HG02870 (cell line): ENCODE results near the gene URI1.
"Not testable (repeated sequence)": the region's sequence is repeated elsewhere in the genome, so short reads cannot be mapped to it uniquely, and the experiment has no call there.

ENCODE experiments used
- ATAC-seq: cut with Tn5 transposase; IDR thresholded peaks from one replicate; pipeline ENCODE4 v1.9.1; 2021; ENCODE audit warnings: mild to moderate bottlenecking, moderate library complexity; ENCODE audit not compliant: unreplicated experiment

The URI1 gene

DNA sequence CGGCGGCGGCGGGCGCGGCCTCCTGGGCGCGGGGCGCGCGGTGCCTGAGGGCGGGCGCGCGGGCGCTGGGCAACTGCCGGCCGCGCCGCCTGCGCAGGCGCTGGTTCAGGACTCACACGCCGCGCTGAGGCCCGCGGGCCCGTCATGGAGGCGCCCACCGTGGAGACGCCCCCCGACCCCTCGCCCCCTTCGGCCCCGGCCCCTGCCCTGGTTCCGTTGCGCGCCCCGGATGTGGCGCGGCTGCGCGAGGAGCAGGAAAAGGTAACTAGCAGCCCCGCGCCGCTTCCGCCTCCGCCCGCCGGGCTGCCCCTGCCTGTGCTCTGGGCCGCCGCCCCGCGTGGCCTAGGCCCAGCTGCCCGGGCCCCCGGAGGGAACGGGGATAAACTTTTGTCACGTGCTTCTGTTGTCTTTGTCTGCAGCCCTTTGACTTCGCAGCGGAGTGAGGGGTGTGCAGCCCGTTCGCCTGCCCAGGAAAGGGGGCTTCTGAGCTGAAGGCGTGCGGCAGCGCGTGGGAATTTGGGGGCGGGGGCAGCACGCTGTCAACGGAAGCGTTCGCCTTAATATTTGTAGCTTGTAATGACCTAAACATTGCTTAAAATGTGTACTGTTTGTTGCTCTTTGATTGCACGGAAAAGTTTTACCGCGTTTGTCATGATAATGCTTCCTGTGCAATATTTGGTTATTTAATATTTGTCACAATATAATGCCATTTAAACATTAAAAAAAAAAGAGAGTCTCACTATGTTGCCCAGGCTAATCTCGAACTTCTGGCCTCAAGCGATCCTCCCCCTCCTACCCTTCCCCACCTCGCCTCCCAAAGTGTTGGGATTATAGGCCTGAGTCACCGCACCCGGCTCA lies 594 bp downstream of the URI1 start:
- ATAC-seq = peak; percentile 70

DNA sequence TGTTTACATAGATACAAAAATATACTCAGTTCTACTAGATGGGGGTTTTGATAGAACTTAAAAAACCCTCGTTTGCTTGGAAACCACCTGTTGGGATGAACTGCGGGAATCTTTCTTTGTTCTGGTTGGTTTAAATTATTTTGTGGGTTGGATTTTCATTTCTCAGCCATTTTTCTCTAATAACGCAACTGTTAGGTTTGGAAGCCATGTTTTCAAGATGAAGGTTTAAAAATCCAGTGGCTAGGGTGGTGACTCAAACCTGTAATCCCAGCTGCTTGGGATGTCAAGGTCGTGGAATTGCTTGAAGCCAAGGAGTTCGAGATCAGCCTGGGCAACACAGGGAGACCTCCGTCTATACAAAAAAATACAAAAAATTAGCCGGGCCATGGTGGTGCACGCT lies 1.6 kb downstream of the URI1 start:
- ATAC-seq = no peak

- ATAC-seq = no peak
Observed at GRCh38 chr19:29944390-29945012, 2.5 kb downstream of the URI1 start.

DNA sequence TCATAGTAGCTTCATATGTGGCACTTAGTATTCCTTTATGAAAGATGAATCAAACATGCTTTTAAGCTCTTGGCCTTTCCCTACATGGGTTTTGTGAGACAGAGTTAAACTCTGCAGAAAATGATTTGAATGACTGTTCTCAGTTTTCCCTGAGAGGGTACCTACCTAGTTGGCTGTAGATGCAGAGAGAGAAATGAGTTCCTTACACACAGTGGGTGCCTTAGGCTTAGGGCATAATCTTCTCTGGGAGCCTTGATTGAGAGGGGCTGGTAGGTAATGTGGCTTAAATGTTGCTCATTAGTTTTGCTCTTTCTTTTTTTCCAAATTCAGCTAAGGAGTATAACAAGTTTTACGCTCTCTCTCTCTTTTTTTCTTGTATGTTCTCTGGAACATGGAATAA lies 3.0 kb downstream of the URI1 start:
- no peak for ATAC-seq

DNA sequence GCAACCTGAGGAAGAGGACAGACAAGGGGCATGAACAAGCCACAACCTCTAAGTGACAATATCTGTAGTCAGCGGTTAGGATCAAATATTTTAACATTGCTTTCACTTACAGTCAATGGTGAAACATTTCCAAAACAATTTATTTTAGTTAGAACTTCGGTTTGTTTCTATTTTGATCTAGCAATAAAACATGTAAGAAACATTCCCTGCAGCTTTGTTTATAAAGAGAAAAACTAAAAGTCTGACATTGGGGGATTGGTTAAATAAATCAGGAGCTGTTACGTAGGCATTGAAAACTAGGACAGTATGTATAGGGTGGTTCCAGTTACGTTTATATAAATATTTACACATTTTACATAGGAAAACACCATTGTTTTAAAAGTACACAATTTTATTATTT lies 3.4 kb downstream of the URI1 start:
- no peak for ATAC-seq

DNA sequence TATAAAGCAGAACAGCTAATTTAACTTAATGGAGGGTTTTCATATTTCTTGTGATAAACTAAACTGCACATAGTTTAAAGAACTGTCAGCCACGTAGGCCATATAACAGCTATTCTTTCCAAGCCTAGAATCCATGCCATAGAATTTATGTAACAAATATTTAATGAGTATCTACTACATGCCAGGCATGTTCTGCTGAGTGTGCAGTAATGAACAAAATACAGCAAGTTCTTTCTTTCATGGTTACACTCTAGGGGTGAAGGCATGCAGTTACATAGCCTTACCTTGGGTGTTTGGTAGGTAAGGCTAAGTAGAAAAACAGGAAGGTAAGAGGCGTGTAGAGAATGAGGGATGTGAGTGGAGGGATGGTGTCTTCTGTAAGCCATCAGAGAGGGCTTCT lies 4.6 kb downstream of the URI1 start:
- ATAC-seq = no peak

GRCh38 chr19:29947871-29948270 lies 5.8 kb downstream of the URI1 start:
- no peak for ATAC-seq

DNA sequence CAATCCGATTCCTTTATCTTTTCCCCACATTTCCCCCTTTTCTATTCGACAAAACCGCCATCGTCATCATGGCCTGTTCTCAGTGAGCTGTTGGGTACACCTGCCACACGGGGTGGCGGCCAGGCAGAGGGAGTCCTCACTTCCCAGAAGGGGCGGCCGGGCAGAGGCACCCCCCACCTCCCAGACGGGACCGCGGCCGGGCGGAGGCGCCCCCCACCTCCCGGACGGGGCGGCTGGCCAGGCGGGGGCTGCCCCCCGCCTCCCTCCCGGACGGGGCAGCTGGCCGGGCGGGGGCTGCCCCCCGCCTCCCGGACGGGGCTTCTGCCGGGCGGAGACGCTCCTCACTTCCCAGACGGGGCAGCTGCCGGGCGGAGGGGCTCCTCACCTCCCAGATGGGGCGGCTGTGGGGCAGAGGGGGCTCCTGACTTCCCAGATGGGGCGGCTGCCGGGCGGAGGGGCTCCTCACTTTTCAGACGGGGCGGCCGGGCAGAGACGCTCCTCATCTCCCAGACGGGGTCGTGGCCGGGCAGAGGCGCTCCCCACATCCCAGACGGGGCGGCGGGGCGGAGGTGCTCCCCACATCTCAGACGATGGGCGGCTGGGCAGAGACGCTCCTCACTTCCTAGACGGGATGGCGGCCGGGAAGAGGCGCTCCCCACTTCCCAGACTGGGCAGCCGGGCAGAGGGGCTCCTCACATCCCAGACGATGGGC lies 6.9 kb downstream of the URI1 start:
- ATAC-seq = not testable (repeated sequence)

GRCh38 chr19:29952177-29952576 lies 10.1 kb downstream of the URI1 start:
- ATAC-seq = no peak

GRCh38 chr19:29952646-29953045 lies 10.6 kb downstream of the URI1 start:
- no peak for ATAC-seq

DNA sequence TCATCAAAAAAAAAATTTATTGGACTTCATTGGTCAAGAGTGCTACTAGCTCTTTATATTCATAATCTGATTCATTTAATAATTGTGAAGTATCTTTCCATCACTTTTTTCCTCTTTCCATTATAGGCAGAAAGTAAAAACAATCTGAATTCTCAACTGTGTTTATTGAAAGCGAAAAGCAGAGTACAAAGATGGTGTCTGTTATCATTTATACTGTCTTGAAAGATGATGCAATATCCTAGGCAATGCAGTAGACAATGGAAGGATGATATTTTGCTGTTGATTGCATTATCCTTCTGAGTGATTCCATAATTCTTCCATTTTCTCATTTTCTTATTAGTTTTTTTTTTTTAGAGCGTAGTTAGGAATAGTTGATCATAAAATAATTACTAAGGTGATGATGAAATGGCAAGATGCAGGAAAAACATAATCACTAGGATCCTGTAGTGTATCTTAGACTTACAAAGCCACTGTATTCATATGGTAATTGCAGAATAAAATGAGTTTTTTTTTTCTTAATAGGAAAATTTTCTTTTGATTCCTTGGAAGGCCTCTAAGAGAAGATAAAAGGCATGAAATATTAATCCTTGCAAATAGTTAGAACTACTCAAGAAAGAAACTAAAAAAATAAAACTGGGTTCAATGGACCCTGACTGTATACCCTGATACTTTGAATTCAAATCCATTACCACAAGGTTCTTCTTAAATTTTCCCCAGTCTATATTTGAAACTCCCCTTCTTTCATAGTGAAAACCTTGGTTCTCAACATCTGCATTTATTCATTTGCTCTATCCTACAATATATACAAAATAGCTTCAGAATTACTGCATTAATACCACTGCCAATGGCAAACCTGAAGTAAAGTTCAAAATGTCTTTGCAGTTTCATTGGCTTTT lies 11.6 kb downstream of the URI1 start:
- ATAC-seq = no peak

DNA sequence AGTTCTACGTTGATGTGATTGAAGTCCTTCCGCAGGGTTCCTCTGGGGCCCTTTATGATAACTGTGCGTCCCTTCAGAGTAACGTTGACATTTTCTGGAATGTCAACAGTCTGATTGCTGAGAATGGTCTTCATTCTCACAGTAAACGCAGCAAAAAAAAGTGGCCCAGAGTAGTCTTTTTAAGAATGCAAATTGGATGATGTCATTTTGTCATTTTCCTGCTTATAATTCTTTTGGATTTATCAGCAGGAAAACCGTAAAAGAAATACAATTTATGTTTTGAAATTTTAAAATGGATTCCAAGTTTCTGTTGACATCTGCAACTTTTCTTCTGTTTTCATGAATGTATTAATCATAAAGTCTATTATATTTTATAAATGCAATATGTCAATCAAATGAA lies 14.8 kb downstream of the URI1 start:
- ATAC-seq = no peak

- ATAC-seq = no peak
Observed at GRCh38 chr19:29961311-29961710, 19.3 kb downstream of the URI1 start.

- ATAC-seq = no peak
Observed at GRCh38 chr19:29962793-29963192, 20.8 kb downstream of the URI1 start.

- ATAC-seq = no peak
Observed at GRCh38 chr19:29963576-29963975, 21.5 kb downstream of the URI1 start.

GRCh38 chr19:29964171-29964570 lies 22.1 kb downstream of the URI1 start:
- ATAC-seq = no peak

DNA sequence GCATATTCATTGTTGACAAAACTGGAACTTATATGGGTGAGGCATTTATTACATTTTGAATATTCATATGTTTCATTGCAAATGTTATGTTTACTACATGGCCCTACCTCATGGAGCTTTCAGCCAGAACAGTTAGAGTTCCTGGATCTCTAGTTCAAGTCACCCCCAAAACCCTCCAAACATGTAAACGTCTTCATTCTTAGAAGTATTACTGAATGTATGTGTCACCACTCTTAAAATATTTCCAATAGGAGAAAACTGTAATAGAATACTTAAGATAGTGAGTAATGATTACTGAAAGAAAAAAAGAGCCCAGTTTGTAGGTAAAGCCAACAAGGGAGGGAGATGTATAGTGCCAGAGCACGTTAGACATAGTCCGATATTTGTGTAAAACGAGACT lies 23.5 kb downstream of the URI1 start:
- ATAC-seq = no peak

DNA sequence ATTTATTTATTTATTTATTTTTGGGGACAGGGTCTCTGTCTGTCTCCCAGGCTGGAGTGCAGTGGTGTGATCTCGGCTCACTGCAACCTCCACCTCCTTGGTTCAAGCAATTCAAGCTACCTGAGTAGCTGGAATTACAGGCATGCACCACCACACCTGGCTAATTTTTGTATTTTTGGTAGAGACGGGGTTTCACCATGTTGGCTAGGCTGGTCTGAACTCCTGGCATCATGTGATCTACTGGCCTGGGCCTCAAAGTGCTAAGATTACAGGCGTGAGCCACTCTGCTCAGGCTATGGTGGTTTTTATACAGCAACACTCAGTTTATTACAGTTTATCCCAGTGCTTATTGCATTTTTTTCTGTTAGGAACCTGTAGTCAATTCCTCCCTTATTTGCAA lies 24.1 kb downstream of the URI1 start:
- ATAC-seq = not testable (repeated sequence)

GRCh38 chr19:29966588-29967249 lies 24.7 kb downstream of the URI1 start:
- no peak for ATAC-seq

- ATAC-seq = no peak
Observed at GRCh38 chr19:29967623-29968022, 25.6 kb downstream of the URI1 start.
